Upper lobe of left lung (tissue), 6 donors: ENCODE data around the gene AMACR. TPM values are rescaled to one million over a fixed set of nuclear protein-coding genes. Genes with fewer than 3 reads are reported as not detected.

Experiments used
- ATAC-seq, 2 donors: fragments of 200-7000 bp; cut with Tn5 transposase; one replicate each; pipeline ENCODE4 v1.9.1; 2022; ENCODE audit warnings: mild to moderate bottlenecking in 2 of 2, moderate library complexity in 2 of 2; ENCODE audit not compliant: low FRiP score in 2 of 2
- DNase-seq, 2 donors: peaks; one replicate each; pipeline ENCODE4 v3.0.0-alpha.2; 2019 to 2020
- H3K27ac ChIP-seq, 4 donors: fragments of 200-600 bp; sonication (generic); one replicate each; pipeline ENCODE4 v1.5.1; 2016 to 2019
- H3K27me3 ChIP-seq, 4 donors: fragments of 200-600 bp; sonication (generic); one replicate each; pipeline ENCODE4 v1.5.1; 2017 to 2019
- H3K36me3 ChIP-seq, 4 donors: fragments of 200-600 bp; sonication (generic); one replicate each; pipeline ENCODE4 v1.5.1; 2016 to 2019
- H3K4me1 ChIP-seq, 4 donors: fragments of 200-600 bp; sonication (generic); one replicate each; pipeline ENCODE4 v1.5.1; 2018 to 2019
- H3K4me3 ChIP-seq, 4 donors: fragments of 200-600 bp; sonication (generic); one replicate each; pipeline ENCODE4 v1.5.1; 2017 to 2019; ENCODE audit warnings: mild to moderate bottlenecking in 2 of 4, moderate library complexity in 1 of 4
- H3K9me3 ChIP-seq, 4 donors: fragments of 200-600 bp; sonication (generic); one replicate each; pipeline ENCODE4 v1.5.1; 2018 to 2019
- CTCF ChIP-seq, 6 experiments: fragments of 450-650 bp in 4 of 6; fragments of 200-600 bp in 2 of 6; sonication (generic) in 2 of 6; IDR thresholded peaks; one replicate each; pipeline ENCODE4 v1.5.1; 2016 to 2019; ENCODE audit warnings: antibody characterized with exemption in 6 of 6
- EP300 ChIP-seq, 4 donors: sonication (generic); formaldehyde crosslinking; IDR thresholded peaks; one replicate each; pipeline ENCODE4 v1.5.1; 2017; ENCODE audit warnings: antibody characterized with exemption in 4 of 4, control low read depth in 2 of 4
- POLR2A ChIP-seq, 4 donors: fragments of 450-650 bp; IDR thresholded peaks; one replicate each; pipeline ENCODE4 v1.5.1; 2016 to 2017; ENCODE audit warnings: antibody characterized with exemption in 4 of 4, mild to moderate bottlenecking in 2 of 4
- POLR2AphosphoS5 ChIP-seq, 2 donors: sonication (generic); formaldehyde crosslinking; IDR thresholded peaks; one replicate each; pipeline ENCODE4 v1.5.1; 2017; ENCODE audit warnings: antibody characterized with exemption in 2 of 2
- WGBS, 2 donors: methylation state at CpG; one replicate each; pipeline ENCODE4 v1.1.5; 2017 to 2018; 5-methylcytosine and 5-hydroxymethylcytosine counted together
- total RNA-seq, 6 donors: library from RNA; depleted of rRNA in 4 of 6; stranded (reverse); fragments of >200 nt in 4 of 6; gene quantifications; one replicate each; pipeline versions ENCODE4 v1.1.0 to v1.2.1, GENCODE V29; 2016 to 2021
- donor health status: DM: no; HTN: no; CAD: no; lungs with moderate emphysema.
- donor health status: DM: no; HTN: yes; CAD: no; lungs with severe emphysema.

The AMACR gene
- total RNA-seq, 6 donors from 2014 or later = 7.3 to 18.7 (median 11.6) TPM

DNA sequence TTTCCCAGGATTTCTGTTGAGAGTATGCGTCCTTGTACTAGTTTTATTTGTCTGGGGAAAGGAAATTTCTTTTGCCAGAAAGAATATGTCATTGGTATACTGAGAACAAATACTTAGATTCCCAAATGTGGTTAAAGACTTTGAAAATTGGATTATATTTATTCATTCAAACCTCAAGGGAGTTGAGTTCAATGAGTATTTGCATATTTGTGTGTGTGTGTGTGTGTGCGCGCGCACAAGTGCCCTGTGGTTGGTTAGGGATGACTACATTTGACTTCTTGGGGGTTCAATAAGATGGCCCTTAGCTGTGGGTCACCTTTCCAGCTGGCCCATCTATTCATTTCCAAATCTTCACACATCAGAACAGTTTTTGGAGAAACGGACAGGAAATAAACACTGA, 66.8 kb downstream of the AMACR start:
- DNase-seq (no peak), ATAC-seq (no peak)
- TF ChIP-seq POLR2A (IDR thresholded peaks at IDR 0.05) = no peak
- TF ChIP-seq EP300 (IDR thresholded peaks at IDR 0.05) = no peak
- no peak for TF ChIP-seq CTCF (IDR thresholded peaks at IDR 0.05)
- no peak for TF ChIP-seq POLR2AphosphoS5 (IDR thresholded peaks at IDR 0.05)
- Histone ChIP-seq H3K27me3 (peaks cover 0 to 26% (median 13%) of the 10 kb centered on the region in 4 donors), H3K4me1 (peaks cover 7 to 12% (median 10%) of the 10 kb centered on the region in 4 donors), H3K9me3 (no peaks in the 10 kb centered on the region), H3K4me3 (no peak overlapping the region), H3K36me3 (no peaks in the 10 kb centered on the region), H3K27ac (no peak overlapping the region)
- WGBS, 2 donors = 81 to 90% methylated on average over 5 of the region's 5 CpGs

- Histone ChIP-seq H3K4me1 (peaks cover 12 to 18% (median 13%) of the 10 kb centered on the region in 4 donors), H3K9me3 (no peaks in the 10 kb centered on the region), H3K4me3 (no peak overlapping the region), H3K36me3 (no peaks in the 10 kb centered on the region), H3K27ac (no peak overlapping the region), H3K27me3 (peaks cover 0 to 26% (median 15%) of the 10 kb centered on the region in 4 donors)
- DNase-seq (no peak), ATAC-seq (no peak)
- TF ChIP-seq POLR2A (IDR thresholded peaks at IDR 0.05) = no peak
- no peak for TF ChIP-seq EP300 (IDR thresholded peaks at IDR 0.05)
- no peak for TF ChIP-seq POLR2AphosphoS5 (IDR thresholded peaks at IDR 0.05)
- 65 to 69% methylated on average over 8 of the region's 8 CpGs for WGBS, 2 donors
Observed at GRCh38 chr5:33939556-33940262, 68.1 kb downstream of the AMACR start.

GRCh38 chr5:33938881-33939280, 69.0 kb downstream of the AMACR start:
- Histone ChIP-seq H3K4me1 (peaks cover 12 to 18% (median 13%) of the 10 kb centered on the region in 4 donors), H3K27ac (no peak overlapping the region), H3K36me3 (no peaks in the 10 kb centered on the region), H3K9me3 (no peaks in the 10 kb centered on the region), H3K4me3 (no peak overlapping the region), H3K27me3 (peaks cover 0 to 26% (median 15%) of the 10 kb centered on the region in 4 donors)
- DNase-seq = peak in 1 of 2 donors; percentile 45
- WGBS, 2 donors = 10 to 41% methylated on average over 11 to 15 of the region's 15 CpGs
- TF ChIP-seq POLR2AphosphoS5 (IDR thresholded peaks at IDR 0.05) (no peak), CTCF (IDR thresholded peaks at IDR 0.05) (no peak), POLR2A (IDR thresholded peaks at IDR 0.05) (no peak), EP300 (IDR thresholded peaks at IDR 0.05) (no peak)
- ATAC-seq = no peak

DNA sequence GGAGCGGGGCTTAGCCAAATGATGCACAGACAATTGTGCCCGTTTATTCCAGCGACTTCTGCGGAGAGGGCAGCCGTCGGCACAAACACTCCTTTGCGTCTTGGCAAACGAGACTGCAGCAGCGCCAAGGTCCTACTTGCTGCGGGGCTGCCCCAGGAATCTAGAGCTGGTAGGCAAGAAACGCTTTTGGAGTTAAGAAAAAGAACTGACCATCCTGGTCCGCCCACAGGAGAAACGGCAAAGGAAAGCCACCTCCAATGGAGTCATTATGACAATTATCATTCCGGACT, 69.4 kb downstream of the AMACR start:
- ATAC-seq (no peak), DNase-seq (peak in 1 of 2 donors; percentile 3)
- Histone ChIP-seq H3K4me1 (peaks cover 12 to 18% (median 13%) of the 10 kb centered on the region in 4 donors), H3K36me3 (no peaks in the 10 kb centered on the region), H3K9me3 (no peaks in the 10 kb centered on the region), H3K4me3 (no peak overlapping the region), H3K27ac (no peak overlapping the region), H3K27me3 (peaks cover 0 to 26% (median 15%) of the 10 kb centered on the region in 4 donors)
- no peak for TF ChIP-seq POLR2A (IDR thresholded peaks at IDR 0.05)
- WGBS, 2 donors = 30 to 46% methylated on average over 14 of the region's 14 CpGs

- TF ChIP-seq CTCF (IDR thresholded peaks at IDR 0.05) = no peak
- no peak for TF ChIP-seq EP300 (IDR thresholded peaks at IDR 0.05)
- TF ChIP-seq POLR2AphosphoS5 (IDR thresholded peaks at IDR 0.05) = no peak
- no peak for TF ChIP-seq POLR2A (IDR thresholded peaks at IDR 0.05)
- Histone ChIP-seq H3K4me3 (no peak overlapping the region), H3K9me3 (no peaks in the 10 kb centered on the region), H3K27me3 (peaks cover 0 to 26% (median 15%) of the 10 kb centered on the region in 4 donors), H3K36me3 (no peaks in the 10 kb centered on the region), H3K4me1 (peaks cover 12 to 18% (median 13%) of the 10 kb centered on the region in 4 donors), H3K27ac (no peak overlapping the region)
- peak in 1 of 2 donors; percentile 74 for DNase-seq
- 19 to 37% methylated on average over 16 to 53 of the region's 54 CpGs for WGBS, 2 donors
- no peak for ATAC-seq
Observed at GRCh38 chr5:33937707-33938506, 69.9 kb downstream of the AMACR start.
